WTC11 (cell line): ENCODE measurements around the gene UBL5. TPM values are rescaled to one million over a fixed set of nuclear protein-coding genes. Genes with fewer than 3 reads are reported as not detected.
A peak's percentile ranks its signal among the peaks of the same experiment; 100 is the strongest.

Experiments used
- ATAC-seq: fragments of 200-7000 bp; cut with Tn5 transposase; 2 replicates; pipeline ENCODE4 v1.10.0; 2021; ENCODE audit warnings: mild to moderate bottlenecking, moderate library complexity
- CTCF ChIA-PET: fragments of 300-600 bp; sonication (Branson Sonifier 250); formaldehyde crosslinking; loops from one replicate; lab custom pipeline; 2021; ENCODE audit warnings: antibody characterized with exemption; lab: Charles Lee
- POLR2A ChIA-PET: fragments of 350-600 bp; sonication (Branson Sonifier 250); formaldehyde crosslinking; loops from one replicate; lab custom pipeline; 2021; ENCODE audit warnings: antibody characterized with exemption; lab: Charles Lee
- DNase-seq: peaks from one replicate; pipeline ENCODE4 v3.0.0; 2021; ENCODE audit warnings: low spot score
- H3K27ac Mint-ChIP-seq: 2 replicates; pipeline ENCODE4 v1.8.0; 2021; ENCODE audit warnings: mixed read lengths
- H3K27me3 Mint-ChIP-seq: 2 replicates; pipeline ENCODE4 v1.8.0; 2021; ENCODE audit warnings: low read depth, mild to moderate bottlenecking, moderate library complexity, mixed read lengths
- H3K36me3 Mint-ChIP-seq: 2 replicates; pipeline ENCODE4 v1.8.0; 2021; ENCODE audit warnings: mixed read lengths
- H3K4me1 Mint-ChIP-seq: 2 replicates; pipeline ENCODE4 v1.8.0; 2022; ENCODE audit warnings: mixed read lengths
- H3K4me3 Mint-ChIP-seq: 2 replicates; pipeline ENCODE4 v1.8.0; 2021; ENCODE audit warnings: mild to moderate bottlenecking, moderate library complexity, mixed read lengths
- H3K9me3 Mint-ChIP-seq: 2 replicates; pipeline ENCODE4 v1.8.0; 2021; ENCODE audit warnings: mixed read lengths
- CREM ChIP-seq: sonication (generic); formaldehyde crosslinking; IDR thresholded peaks from 2 replicates; pipeline ENCODE4 v1.8.1; 2022; ENCODE audit warnings: mild to moderate bottlenecking, missing genetic modification reagents, moderate library complexity
- CTCF ChIP-seq: fragments of 200-600 bp; IDR thresholded peaks from 2 replicates; pipeline ENCODE4 v1.8.0; 2022; ENCODE audit warnings: antibody characterized with exemption
- ERG ChIP-seq: fragments of 250-450 bp; sonication (Bioruptor Pico); IDR thresholded peaks from 2 replicates; pipeline ENCODE4 v1.8.0; 2021; ENCODE audit warnings: mild to moderate bottlenecking
- ETV6 ChIP-seq: sonication (generic); formaldehyde crosslinking; IDR thresholded peaks from 2 replicates; pipeline ENCODE4 v1.8.1; 2022; ENCODE audit warnings: mild to moderate bottlenecking, missing genetic modification reagents
- FOXJ3 ChIP-seq: sonication (generic); formaldehyde crosslinking; IDR thresholded peaks from 2 replicates; pipeline ENCODE4 v1.9.0; 2021; ENCODE audit warnings: missing genetic modification reagents, mild to moderate bottlenecking, borderline replicate concordance
- FOXK1 ChIP-seq: sonication (generic); formaldehyde crosslinking; IDR thresholded peaks from 2 replicates; pipeline ENCODE4 v1.8.0; 2022; ENCODE audit warnings: mild to moderate bottlenecking, moderate library complexity, missing genetic modification reagents
- FOXP1 ChIP-seq: sonication (generic); formaldehyde crosslinking; IDR thresholded peaks from 2 replicates; pipeline ENCODE4 v1.8.0; 2022; ENCODE audit warnings: missing genetic modification reagents, mild to moderate bottlenecking, moderate library complexity, borderline replicate concordance
- GRHL2 ChIP-seq: fragments of 250-450 bp; sonication (Bioruptor Pico); IDR thresholded peaks from 2 replicates; pipeline ENCODE4 v1.8.0; 2022; ENCODE audit warnings: mild to moderate bottlenecking, moderate library complexity; ENCODE audit not compliant: insufficient replicate concordance, severe bottlenecking
- NFATC4 ChIP-seq: fragments of 250-450 bp; sonication (Bioruptor Pico); IDR thresholded peaks from 2 replicates; pipeline ENCODE4 v1.9.0; 2021; ENCODE audit warnings: mild to moderate bottlenecking
- NR3C1 ChIP-seq: sonication (generic); formaldehyde crosslinking; conservative IDR thresholded peaks from 2 replicates; pipeline ENCODE4 v1.8.1; 2023; ENCODE audit warnings: low read depth, mild to moderate bottlenecking, missing genetic modification reagents
- PRRX2 ChIP-seq: fragments of 250-450 bp; sonication (Bioruptor Pico); IDR thresholded peaks from 2 replicates; pipeline ENCODE4 v1.8.0; 2021; ENCODE audit warnings: mild to moderate bottlenecking
- RELA ChIP-seq: sonication (generic); formaldehyde crosslinking; IDR thresholded peaks from 2 replicates; pipeline ENCODE4 v1.8.1; 2022; ENCODE audit warnings: missing genetic modification reagents, mild to moderate bottlenecking, borderline replicate concordance
- SMAD4 ChIP-seq: sonication (generic); formaldehyde crosslinking; IDR thresholded peaks from 2 replicates; pipeline ENCODE4 v1.8.0; 2022; ENCODE audit warnings: mild to moderate bottlenecking, missing genetic modification reagents
- SOX15 ChIP-seq: fragments of 250-450 bp; sonication (Bioruptor Pico); IDR thresholded peaks from 2 replicates; pipeline ENCODE4 v1.9.0; 2021; ENCODE audit warnings: mild to moderate bottlenecking
- TCF7 ChIP-seq: sonication (generic); formaldehyde crosslinking; IDR thresholded peaks from 2 replicates; pipeline ENCODE4 v1.8.0; 2022; ENCODE audit warnings: mild to moderate bottlenecking, low read depth, missing genetic modification reagents, moderate library complexity
- TEAD1 ChIP-seq: sonication (generic); formaldehyde crosslinking; IDR thresholded peaks from 2 replicates; pipeline ENCODE4 v1.8.0; 2022; ENCODE audit warnings: mild to moderate bottlenecking, missing genetic modification reagents
- TP53 ChIP-seq: sonication (generic); formaldehyde crosslinking; IDR thresholded peaks from 2 replicates; pipeline ENCODE4 v1.8.1; 2023; ENCODE audit warnings: mild to moderate bottlenecking, missing genetic modification reagents
- USF1 ChIP-seq: sonication (generic); formaldehyde crosslinking; IDR thresholded peaks from 2 replicates; pipeline ENCODE4 v1.8.0; 2022; ENCODE audit warnings: mild to moderate bottlenecking, missing genetic modification reagents
- ZNF263 ChIP-seq: sonication (generic); formaldehyde crosslinking; IDR thresholded peaks from 2 replicates; pipeline ENCODE4 v1.8.1; 2022; ENCODE audit warnings: low read depth, mild to moderate bottlenecking, moderate library complexity, missing genetic modification reagents
- ZNF396 ChIP-seq: fragments of 250-450 bp; sonication (Bioruptor Pico); IDR thresholded peaks from 2 replicates; pipeline ENCODE4 v1.8.0; 2021; ENCODE audit warnings: mild to moderate bottlenecking, moderate library complexity, borderline replicate concordance
- ZSCAN18 ChIP-seq: fragments of 250-450 bp; sonication (Bioruptor Pico); IDR thresholded peaks from 2 replicates; pipeline ENCODE4 v2.1.2; 2022; ENCODE audit warnings: mild to moderate bottlenecking, moderate library complexity
- total RNA-seq: library from RNA; stranded (reverse); gene quantifications from 3 replicates; pipeline ENCODE4 v1.2.3, GENCODE V29; 2021
- TF ChIP-seq, protein P1 (sequence below): sonication (generic); formaldehyde crosslinking; IDR thresholded peaks from 2 replicates; pipeline ENCODE4 v1.8.1; 2023; ENCODE audit warnings: mild to moderate bottlenecking, missing genetic modification reagents
- TF ChIP-seq, protein P2 (sequence below): sonication (generic); formaldehyde crosslinking; conservative IDR thresholded peaks from 2 replicates; pipeline ENCODE4 v1.8.1; 2022; ENCODE audit warnings: mild to moderate bottlenecking, missing genetic modification reagents
- TF ChIP-seq, protein P3 (sequence below): sonication (generic); formaldehyde crosslinking; conservative IDR thresholded peaks from 2 replicates; pipeline ENCODE4 v1.8.1; 2023; ENCODE audit warnings: mild to moderate bottlenecking, low read depth, missing genetic modification reagents, moderate library complexity
- TF ChIP-seq, protein P4 (sequence below): sonication (generic); formaldehyde crosslinking; IDR thresholded peaks from 2 replicates; pipeline ENCODE4 v1.8.1; 2023; ENCODE audit warnings: mild to moderate bottlenecking, moderate library complexity, missing genetic modification reagents

The UBL5 gene
- total RNA-seq, 1 experiment from 2014 or later, result 402 TPM

DNA sequence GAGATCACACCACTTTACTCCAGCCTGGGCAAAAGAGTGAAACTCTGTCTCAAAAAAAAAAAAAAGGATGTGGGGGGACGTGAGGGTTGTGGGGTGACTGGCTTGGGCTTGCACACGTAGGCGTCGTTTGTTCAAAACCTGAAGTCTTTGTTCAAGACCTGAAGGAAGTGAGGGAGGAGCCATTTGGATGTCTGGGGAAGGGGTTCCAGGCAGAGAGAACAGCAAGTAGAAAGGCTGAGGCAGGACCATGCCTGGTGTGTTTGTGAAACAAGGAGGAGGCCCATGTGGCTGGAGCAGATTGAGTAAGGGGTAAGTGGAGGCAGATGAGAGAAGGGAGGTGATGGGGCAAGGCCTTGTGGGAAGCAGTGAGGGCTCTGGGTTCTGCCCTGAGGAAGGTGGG, 35.2 kb downstream of the UBL5 start (continued):
- TF ChIP-seq CREM (CRISPR knock-in tag) (no peak), RELA (no peak), USF1 (CRISPR knock-in tag) (no peak)
- TF ChIP-seq, all 79 proteins: peak for 0

GRCh38 chr19:9863759-9864158, 36.0 kb downstream of the UBL5 start:
- ATAC-seq, result peak; percentile 55

GRCh38 chr19:9865732-9866501, 38.2 kb downstream of the UBL5 start:
- no peak overlapping the region for H3K4me3 Mint-ChIP-seq
- peak; percentile 33; the same call in 1 of the 2 replicates for ATAC-seq
- H3K4me1 Mint-ChIP-seq, result peaks cover 15% of the 10 kb centered on the region

More at GRCh38 chr19:9863759-9864158, 36.0 kb downstream of the UBL5 start:
- TF ChIP-seq TEAD1 (CRISPR knock-in tag) (no peak), SOX15 (no peak), ZNF396 (CRISPR knock-in tag) (no peak), FOXP1 (CRISPR knock-in tag) (no peak), GRHL2 (CRISPR knock-in tag) (no peak), NR3C1 (CRISPR knock-in tag) (no peak), SMAD4 (CRISPR knock-in tag) (no peak), ZSCAN18 (CRISPR knock-in tag) (no peak), ETV6 (CRISPR knock-in tag) (no peak), FOXK1 (CRISPR knock-in tag) (no peak), TP53 (no peak), TCF7 (CRISPR knock-in tag) (no peak)
- TF ChIP-seq, protein P1, sequence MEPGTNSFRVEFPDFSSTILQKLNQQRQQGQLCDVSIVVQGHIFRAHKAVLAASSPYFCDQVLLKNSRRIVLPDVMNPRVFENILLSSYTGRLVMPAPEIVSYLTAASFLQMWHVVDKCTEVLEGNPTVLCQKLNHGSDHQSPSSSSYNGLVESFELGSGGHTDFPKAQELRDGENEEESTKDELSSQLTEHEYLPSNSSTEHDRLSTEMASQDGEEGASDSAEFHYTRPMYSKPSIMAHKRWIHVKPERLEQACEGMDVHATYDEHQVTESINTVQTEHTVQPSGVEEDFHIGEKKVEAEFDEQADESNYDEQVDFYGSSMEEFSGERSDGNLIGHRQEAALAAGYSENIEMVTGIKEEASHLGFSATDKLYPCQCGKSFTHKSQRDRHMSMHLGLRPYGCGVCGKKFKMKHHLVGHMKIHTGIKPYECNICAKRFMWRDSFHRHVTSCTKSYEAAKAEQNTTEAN, result no peak
- TF ChIP-seq, protein P2, sequence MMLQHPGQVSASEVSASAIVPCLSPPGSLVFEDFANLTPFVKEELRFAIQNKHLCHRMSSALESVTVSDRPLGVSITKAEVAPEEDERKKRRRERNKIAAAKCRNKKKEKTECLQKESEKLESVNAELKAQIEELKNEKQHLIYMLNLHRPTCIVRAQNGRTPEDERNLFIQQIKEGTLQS (CRISPR knock-in tag), result no peak
- TF ChIP-seq, all 79 proteins: peak for 0
- no peak overlapping the region for H3K4me3 Mint-ChIP-seq
- CTCF ChIA-PET, result interaction anchor here (0.9 to 1.3 kb wide), 3 partner anchors 29 to 235 kb away, joined by 3 to 4 read pairs (median 4); no protein-coding TSS in a partner anchor
- POLR2A ChIA-PET, result interaction anchor here (0.6 kb wide), 1 partner anchor 376 kb away, joined by 3 read pairs; no protein-coding TSS in a partner anchor
- DNase-seq, result no peak
- H3K27me3 Mint-ChIP-seq, result no peaks in the 10 kb centered on the region
- H3K27ac Mint-ChIP-seq, result no peak overlapping the region
- H3K9me3 Mint-ChIP-seq, result no peaks in the 10 kb centered on the region
- H3K36me3 Mint-ChIP-seq, result 0 out of 2 replicates have a peak, but pooled peaks cover 3% of the 10 kb centered on the region
- peaks cover 15% of the 10 kb centered on the region for H3K4me1 Mint-ChIP-seq

More at GRCh38 chr19:9865732-9866501, 38.2 kb downstream of the UBL5 start:
- no peak for TF ChIP-seq PRRX2 (CRISPR knock-in tag)
- TF ChIP-seq CREM (CRISPR knock-in tag), result no peak
- no peak for TF ChIP-seq CTCF
- TF ChIP-seq ERG (CRISPR knock-in tag), result no peak
- TF ChIP-seq, protein P3, sequence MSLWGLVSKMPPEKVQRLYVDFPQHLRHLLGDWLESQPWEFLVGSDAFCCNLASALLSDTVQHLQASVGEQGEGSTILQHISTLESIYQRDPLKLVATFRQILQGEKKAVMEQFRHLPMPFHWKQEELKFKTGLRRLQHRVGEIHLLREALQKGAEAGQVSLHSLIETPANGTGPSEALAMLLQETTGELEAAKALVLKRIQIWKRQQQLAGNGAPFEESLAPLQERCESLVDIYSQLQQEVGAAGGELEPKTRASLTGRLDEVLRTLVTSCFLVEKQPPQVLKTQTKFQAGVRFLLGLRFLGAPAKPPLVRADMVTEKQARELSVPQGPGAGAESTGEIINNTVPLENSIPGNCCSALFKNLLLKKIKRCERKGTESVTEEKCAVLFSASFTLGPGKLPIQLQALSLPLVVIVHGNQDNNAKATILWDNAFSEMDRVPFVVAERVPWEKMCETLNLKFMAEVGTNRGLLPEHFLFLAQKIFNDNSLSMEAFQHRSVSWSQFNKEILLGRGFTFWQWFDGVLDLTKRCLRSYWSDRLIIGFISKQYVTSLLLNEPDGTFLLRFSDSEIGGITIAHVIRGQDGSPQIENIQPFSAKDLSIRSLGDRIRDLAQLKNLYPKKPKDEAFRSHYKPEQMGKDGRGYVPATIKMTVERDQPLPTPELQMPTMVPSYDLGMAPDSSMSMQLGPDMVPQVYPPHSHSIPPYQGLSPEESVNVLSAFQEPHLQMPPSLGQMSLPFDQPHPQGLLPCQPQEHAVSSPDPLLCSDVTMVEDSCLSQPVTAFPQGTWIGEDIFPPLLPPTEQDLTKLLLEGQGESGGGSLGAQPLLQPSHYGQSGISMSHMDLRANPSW (CRISPR knock-in tag), result no peak
- TF ChIP-seq, protein P4, sequence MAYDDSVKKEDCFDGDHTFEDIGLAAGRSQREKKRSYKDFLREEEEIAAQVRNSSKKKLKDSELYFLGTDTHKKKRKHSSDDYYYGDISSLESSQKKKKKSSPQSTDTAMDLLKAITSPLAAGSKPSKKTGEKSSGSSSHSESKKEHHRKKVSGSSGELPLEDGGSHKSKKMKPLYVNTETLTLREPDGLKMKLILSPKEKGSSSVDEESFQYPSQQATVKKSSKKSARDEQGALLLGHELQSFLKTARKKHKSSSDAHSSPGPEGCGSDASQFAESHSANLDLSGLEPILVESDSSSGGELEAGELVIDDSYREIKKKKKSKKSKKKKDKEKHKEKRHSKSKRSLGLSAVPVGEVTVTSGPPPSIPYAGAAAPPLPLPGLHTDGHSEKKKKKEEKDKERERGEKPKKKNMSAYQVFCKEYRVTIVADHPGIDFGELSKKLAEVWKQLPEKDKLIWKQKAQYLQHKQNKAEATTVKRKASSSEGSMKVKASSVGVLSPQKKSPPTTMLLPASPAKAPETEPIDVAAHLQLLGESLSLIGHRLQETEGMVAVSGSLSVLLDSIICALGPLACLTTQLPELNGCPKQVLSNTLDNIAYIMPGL (CRISPR knock-in tag), result no peak
- TF ChIP-seq FOXJ3 (CRISPR knock-in tag), result no peak
- no peak for TF ChIP-seq NFATC4
- TF ChIP-seq ZNF263, result no peak
- ChIA-PET POLR2A (no interaction called here), CTCF (no interaction called here)
- Mint-ChIP-seq H3K27ac (peak overlapping the region; percentile 71), H3K9me3 (no peaks in the 10 kb centered on the region), H3K36me3 (0 out of 2 replicates have a peak, but pooled peaks cover 3% of the 10 kb centered on the region), H3K27me3 (no peaks in the 10 kb centered on the region)
- DNase-seq, result no peak
